HG02981 (cell line): ENCODE measurements around the gene CUBN.

Experiments used
- ATAC-seq: cut with Tn5 transposase; IDR thresholded peaks from one replicate; pipeline ENCODE4 v1.9.1; 2021; ENCODE audit warnings: mild to moderate bottlenecking, moderate library complexity; ENCODE audit not compliant: unreplicated experiment

The CUBN gene

DNA sequence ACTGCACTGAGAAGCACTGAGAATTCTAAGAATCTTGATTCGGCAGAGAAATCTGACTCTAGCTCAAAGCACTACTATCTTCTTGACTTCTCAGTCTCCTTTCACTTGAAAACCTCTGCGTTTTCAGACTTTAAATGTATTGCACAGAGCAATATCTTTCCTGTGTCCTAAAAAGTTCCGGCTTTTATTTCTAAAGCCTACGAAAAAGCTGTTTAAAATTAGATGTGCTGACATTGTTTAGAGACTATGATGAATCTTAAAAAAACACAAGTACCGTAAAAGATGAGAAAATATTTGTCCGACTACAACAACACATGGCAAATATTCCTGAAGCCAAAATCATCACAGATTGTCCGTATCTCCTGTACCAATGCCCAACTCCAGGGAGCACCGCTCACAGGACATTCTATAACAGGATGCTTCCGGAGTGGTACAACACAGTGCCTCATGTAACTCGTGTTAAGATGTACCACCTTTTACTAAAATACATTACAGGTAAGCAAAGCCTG, 136.9 kb downstream of the CUBN start:
- no peak for ATAC-seq

DNA sequence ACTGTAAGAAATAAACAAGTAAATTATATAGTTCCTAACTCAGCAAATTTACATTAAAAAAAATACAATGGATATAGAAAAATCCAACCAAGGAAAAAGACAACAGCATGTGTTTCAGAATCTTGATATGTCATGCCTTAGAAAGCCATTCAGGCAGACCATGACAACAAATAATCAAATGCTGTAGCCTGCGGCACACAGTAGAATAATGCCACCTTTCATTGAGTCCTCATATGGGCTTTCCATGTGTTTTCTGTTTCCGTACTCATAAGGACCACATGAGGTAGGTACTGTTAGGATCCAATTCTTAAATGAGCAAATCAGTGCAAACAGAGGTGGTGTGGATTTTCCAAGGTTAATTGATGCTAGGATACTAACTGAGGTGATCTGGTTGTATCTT, 138.6 kb downstream of the CUBN start:
- ATAC-seq: no peak

DNA sequence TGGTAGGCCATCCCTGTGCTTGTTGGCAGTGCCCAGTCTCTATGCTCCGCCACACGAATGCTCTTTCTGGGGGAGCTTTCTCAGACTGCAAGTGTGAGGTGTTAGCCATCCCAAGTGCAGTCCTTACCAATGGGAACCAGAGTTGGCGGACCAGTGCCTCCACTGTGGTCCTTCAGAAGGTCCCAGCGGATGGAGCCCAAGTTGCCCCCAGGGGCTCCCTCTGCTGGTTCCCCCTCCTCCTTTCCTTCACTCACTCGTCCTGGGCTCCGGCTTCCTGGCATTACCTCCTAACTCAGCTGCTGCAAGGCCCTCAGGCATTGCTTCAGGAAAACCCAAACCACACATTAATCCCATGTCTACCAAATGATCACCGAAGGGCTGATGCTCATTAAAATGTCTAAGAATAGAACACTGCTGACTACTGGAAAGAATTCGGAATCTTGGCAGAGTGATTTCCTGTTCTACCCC, 139.8 kb downstream of the CUBN start:
- no peak for ATAC-seq

DNA sequence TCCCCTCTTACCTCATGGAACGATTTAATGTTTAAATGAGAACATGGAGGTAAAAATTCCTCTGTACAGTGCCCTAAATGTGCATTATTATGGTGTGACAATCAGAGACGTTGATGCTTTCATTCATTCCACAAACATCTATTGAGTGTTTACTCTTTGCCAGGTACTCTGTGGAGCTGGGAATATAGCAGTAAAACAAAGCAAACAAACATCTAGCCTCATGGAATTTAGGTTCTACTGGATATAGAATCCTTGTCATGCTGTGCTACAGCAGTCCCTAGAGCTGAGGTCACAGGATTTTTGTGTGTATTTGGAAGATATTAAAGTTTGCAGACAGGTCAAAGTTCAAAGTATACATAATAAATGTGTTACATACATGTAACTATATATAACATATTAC, 140.7 kb downstream of the CUBN start:
- ATAC-seq: no peak

DNA sequence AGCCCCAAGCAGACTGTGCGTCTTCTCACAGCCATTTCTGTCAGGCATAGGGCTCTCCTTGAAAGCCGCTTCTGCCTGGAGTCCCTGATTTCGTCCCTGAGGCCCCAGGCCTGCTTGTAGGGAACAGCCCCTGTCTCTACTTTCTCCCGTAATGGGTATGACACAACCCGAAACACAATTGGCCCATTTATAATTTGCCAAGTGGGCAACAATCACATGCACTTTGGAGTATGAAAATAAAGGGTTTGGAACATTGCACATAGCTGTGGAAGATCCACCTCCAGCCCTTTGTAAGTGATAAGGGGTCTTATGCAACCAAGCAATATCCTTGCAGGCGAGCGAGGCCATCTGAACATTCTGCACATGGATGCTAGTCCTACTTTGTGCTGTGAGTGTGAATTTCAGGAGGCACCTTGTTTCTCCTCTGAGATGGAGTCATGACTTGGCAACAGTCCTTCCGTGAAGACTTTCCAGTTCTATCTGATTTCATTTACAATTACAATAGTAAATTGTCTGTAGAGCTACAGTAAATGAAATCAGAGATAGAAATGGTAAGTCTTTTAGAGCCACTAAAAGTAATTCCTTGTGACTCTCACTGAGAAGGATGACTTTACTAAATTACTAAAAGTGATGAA, 141.5 kb downstream of the CUBN start:
- ATAC-seq: no peak

DNA sequence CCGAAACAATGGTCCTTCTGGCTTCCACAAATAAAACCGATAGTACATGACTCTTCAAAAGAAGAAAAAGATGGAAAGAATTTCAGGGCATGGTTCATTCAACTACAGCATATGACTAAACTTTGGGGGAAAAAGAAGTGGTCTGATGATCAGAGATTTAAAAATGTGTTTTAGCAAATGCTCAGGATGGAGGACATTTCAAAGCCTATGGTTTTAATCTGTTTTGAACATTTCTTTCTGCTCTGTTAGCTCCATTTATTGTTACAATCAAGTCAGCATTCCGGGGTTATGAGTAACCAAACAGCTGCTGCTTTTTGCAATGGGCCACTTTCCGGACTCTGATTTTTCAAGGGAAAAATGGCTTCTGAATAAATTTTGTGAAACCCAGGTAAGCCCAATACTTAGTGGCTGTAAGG, 142.4 kb downstream of the CUBN start:
- ATAC-seq: no peak

DNA sequence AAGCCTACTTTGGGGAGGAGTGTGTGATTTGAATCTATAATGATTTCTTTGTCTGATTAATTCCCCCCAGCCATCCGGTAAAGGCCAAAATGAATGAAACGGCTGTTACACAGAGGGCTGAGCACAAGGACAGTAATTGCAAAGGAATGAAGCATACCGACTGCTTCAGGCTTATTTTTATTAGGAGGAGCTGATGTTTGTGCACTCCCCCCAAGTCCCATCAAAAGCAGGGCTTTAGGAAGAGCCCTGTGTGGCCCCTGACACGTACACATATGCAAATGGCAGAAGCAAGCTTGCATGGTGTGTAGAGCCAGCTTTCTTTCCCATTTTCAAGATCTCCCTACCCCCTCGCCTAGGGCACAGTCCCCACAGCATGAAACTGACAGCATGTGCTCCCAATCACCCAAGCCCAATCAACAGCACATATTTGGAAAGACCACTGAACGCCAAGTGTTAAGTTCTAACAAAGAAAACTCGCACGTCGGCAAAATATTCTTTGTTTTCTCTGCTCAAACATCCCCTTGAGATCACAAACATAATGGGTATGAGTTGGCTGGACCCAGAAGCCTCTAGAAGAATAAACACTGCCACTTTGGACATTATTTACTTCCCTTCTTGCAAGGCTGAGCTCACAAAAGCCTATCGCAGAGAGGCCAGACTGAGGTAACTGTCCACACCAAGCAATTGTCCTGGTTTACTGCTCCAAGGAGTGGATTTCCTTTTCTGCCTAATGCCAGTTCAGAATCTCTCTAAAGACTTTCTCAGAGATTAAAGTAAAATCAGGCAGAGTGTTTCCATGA, 143.0 kb downstream of the CUBN start:
- no peak for ATAC-seq

DNA sequence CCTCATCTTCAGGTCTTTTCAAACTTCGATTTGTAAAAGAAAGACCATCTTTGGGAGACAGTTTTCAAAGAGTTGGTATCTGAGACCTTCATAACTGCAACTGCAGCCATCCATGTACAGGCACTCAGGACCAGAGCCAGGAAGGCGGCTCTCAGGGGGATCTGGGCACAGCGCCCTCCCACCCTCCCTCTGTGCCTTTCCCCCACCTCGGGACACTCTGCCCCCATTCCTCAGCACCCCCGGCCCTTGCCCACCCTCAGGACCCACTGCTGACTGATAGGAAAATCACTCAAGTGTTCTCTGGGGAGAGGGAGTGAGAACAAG, 143.6 kb downstream of the CUBN start:
- ATAC-seq: no peak

DNA sequence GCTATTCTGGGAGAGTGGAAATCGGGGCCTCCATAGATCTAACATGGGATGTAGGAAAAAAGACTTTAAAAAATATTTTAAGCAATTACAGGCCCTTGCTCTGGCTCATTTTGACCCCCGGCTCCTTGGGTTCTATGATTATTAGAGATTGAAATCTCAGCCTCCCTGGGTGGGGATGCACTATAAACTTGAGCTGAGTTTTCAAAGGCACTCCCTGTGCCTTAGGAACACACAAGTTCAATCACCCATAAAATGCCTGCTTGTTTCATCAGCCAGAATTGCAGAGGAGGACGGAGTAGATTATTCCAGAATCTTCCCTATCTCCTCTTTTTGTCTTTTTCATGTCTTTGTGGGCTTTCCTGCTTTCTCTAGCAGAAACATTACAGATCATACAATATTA, 145.4 kb downstream of the CUBN start:
- ATAC-seq: no peak

DNA sequence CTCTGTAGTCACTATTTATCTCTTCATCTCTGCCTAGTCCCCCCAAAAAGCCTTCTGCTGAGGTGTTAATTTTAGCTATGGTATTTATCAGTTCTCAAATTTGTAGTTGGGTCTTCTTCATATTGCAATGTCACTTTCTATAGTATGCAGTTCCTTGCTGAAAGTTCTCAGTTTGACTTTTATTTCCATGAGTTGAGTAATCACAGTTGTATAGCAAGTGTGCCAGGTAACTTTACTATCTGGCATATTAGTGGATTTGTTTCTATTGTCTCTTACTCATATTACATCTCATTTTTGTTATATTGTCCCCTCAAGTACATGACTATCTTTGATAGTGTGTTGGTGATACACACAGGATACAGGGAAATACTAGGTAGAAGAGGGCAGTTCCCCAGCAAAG, 152.8 kb downstream of the CUBN start:
- ATAC-seq: no peak

DNA sequence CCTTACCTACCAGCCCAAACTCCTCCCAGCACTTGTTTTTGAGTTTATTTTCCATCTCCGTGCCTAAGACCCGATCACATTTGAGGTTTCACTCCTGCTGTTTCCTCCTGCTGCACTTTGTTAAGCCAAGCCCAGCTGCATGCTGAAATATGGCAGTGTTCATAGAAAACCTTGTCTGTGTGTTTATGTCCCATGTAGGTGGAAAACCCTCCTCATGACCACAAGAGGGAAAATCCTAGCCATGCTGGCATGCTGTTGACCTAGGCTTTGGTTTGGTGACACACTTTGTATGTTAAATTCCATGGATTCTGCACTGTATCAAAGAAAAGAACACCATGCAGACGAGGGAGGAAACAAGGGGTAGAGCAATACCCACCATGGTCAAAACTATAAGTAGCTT, 154.4 kb downstream of the CUBN start:
- ATAC-seq: no peak

DNA sequence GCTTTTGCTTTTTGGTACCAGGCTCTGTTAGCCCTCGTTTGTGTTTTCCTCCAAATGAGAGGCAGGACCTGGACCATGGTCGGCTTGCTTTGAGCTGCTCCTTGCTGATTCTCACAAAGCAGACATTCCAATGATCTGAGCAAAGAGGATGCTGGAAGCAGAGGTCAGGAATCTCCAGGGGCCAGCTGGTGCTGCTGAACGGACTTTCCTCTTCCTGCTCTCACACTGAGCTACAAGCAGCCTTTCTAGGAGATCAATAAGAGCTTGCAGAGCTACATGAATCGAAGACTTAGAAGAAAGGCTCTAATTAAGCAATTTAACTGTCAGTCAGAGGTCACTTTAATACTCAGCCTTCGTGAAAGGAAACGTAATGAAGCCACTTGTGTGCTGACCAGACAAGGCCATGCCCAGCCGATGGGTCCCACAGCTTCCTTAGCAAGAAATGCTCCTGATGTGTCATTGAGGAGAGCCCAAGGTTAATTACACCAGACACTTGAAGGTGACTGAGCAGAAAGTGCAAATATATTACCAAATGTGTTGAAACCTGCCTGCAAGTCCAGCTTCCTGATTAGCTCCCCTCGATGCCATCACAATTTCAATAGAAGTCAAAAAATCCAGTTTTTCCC, 161.1 kb downstream of the CUBN start:
- ATAC-seq: no peak

DNA sequence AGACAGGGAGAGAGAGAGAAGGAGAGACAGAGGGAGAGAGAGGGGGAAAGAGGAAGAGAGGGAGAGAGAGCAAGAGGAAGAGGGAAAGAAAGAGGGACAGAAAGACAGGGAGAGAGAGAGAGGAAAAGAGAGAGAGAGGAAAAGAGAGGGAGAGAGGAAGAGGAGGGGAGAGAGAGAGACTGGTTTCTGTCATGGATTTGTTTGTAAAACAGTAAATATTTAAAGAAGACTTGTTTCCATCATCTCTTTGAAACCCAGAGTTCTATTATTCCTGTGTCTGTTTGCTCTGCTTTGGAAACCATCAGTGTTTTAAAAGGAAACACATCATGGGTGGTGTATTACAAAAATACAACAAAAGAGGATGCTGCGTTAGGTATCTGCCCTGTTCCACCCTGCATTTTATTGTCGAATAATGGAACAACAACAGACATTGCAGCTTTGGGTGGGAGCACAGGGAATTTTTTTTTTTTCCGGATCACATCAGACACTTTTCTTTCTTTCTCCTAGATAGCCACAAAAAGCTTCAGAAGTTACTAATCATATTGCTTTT, 161.7 kb downstream of the CUBN start:
- no peak for ATAC-seq

DNA sequence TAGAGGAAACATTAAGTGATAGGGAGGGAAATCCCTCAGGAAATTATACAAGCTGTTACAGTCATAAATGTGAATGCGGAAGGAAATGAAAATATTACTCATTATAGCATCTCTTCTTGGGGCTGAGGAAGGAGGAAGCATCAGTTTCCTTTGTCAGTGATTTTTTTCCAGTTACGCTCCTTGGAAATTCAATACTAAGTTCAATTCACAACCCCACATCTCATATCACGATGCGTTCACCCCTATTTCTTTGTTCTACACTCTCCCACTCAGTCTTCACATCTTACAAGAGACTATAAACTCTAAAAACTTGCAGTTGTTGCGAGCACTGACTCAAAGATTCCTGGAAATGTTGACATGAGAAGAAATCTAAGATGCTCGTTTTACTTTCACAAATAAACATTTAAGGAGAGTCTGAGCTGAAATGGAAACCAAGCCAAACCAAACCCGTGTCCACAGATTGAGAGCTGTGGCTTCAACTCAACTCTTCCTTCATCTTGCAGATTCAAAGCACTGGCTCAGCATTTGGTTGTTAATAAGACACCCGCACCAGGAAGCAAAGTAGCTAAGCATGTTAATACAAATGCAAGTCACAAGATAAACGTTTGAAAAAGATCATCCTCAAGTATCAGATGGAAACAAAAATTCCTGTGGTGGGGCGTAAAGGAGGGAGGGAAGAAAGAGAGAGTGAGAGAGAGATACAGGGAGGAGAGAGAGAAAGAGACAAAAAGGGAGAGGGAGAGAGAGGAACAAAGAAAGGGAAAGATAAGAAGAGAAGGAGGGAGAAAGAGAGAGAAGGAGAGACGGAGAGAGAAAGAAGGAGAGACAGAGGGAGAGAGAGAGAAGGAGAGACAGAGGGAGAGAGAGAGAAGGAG, 162.4 kb downstream of the CUBN start:
- no peak for ATAC-seq

DNA sequence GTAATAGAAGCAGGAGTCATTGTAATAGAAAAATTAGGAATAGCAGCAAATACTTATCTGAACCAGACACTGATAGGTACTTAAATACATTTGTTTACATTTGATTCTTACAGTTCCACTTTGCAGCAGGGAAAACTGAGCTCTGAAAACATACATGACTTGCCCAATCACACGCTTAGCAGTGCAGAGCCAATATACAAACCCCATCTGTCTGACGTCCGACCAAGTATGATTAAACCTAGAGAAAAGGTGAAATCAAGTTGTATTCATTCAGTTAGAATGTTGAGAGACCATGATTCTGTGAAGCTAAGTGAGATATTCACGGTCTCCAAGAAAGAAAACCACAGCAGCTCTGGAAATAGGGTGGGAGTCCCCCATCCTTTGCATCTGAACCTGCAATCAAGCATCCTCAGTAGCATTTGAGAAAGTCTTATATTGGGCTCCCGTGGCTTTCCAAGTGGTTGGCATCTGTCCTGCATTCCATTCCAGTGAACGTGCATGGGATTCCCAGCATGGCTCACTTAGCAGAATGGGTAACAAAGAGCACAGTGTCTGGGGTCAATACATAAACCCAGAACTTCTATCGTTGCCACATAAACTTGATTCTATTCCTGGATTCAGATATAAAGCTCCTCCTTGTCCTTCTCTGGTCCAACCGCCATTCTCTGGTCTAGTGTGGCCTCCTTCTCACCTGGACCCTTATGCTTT, 163.7 kb downstream of the CUBN start:
- ATAC-seq: no peak

DNA sequence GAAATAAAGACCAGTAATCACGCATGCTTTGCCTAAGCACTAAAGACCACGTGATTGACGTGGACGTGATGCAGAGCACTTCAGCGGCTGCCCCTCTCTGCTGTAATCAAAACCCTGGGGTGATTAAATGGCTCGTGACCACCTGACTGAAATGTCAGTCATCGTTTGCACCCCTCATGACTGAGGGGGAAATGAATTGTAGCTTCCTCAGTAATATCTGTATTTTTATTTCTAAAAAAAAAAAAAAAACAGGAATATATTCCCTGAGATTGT, 164.3 kb downstream of the CUBN start:
- ATAC-seq: no peak

DNA sequence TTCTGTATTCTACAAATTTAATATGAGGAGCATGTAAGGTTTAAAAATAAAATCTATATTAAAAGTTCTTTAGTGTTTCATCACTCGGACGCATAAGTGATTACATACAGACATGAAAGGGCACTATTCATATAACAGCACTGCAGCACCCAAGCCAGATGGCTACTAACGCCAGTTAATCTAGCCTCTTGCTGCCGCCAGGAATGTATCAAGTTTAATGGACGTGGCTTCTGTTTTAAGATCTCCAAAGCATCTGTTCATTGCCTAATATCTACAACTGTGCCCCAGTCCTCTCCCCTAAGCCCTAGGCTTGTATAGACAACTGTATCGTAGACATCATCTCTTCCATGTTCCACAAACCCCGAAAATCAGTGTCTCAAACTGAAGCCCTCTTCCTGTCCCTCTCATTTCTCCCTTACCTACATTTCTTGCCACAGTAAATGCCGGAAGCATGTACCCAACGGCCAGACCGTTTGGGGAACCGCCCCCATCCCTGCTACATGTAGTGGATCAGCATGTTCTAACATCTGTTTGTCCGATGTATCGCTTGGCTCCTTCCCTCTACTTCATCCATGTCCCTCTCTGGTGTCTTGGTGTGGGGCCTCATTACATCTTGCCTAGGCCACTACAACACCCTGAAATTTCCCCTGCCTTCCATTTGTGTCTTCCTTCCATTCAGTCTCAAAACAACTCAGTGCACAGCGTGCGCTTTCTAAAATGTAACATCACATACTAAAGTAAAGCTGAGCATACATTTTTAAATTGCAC, 164.9 kb downstream of the CUBN start:
- ATAC-seq: no peak

DNA sequence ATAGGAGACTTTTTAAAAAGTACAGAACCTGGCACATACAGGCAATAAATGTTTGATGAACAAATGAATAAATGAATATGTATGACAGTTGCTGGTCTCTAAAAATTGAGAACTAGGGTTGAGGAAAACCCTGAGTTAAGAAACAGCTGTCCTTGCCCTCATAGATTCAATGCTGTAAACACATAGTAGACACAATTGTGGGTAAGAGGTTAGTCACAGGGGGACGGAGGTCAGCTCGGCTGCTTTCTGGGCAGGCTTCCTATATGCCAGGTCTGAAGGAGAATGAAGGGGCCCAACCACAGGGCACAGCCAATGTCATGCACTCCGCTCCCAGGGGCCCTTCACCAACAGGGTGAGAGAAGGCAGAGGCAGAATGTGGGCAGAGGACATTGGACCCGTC, 169.1 kb downstream of the CUBN start:
- ATAC-seq: no peak

DNA sequence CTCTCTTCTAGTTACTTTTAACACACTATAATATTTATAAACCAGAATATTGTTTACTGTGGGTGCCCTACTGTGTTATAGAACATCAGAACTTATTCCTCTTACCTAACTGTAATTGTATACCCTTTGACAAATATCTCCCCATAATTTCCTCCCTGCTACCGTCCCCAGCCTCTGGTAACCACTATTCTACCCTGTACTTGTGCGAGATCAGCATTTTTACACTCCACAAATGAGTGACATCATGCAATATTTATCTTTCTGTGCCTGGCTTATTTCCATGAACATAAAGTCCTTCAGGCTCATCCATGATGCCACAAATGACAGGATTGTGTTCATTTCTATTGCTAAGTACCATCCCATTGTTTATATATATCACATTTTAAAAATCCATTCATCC, 172.6 kb downstream of the CUBN start:
- ATAC-seq: no peak
